Body of pancreas (tissue), 4 donors: Measurements from ENCODE around the gene RNU7-1.

Experiments
- POLR2A ChIP-seq, 3 donors: fragments of 450-650 bp; IDR thresholded peaks; one replicate each; pipeline ENCODE4 v1.6.1; 2016; ENCODE audit warnings: antibody characterized with exemption in 3 of 3, mild to moderate bottlenecking in 2 of 3
- TF ChIP-seq, protein P1 (sequence below), 7 experiments: fragments of 450-650 bp in 4 of 7; fragments of 200-600 bp in 3 of 7; sonication (generic) in 3 of 7; IDR thresholded peaks; one replicate each; pipeline ENCODE4 v1.5.1; 2016 to 2019; ENCODE audit warnings: antibody characterized with exemption in 7 of 7

- TF ChIP-seq, protein P1, sequence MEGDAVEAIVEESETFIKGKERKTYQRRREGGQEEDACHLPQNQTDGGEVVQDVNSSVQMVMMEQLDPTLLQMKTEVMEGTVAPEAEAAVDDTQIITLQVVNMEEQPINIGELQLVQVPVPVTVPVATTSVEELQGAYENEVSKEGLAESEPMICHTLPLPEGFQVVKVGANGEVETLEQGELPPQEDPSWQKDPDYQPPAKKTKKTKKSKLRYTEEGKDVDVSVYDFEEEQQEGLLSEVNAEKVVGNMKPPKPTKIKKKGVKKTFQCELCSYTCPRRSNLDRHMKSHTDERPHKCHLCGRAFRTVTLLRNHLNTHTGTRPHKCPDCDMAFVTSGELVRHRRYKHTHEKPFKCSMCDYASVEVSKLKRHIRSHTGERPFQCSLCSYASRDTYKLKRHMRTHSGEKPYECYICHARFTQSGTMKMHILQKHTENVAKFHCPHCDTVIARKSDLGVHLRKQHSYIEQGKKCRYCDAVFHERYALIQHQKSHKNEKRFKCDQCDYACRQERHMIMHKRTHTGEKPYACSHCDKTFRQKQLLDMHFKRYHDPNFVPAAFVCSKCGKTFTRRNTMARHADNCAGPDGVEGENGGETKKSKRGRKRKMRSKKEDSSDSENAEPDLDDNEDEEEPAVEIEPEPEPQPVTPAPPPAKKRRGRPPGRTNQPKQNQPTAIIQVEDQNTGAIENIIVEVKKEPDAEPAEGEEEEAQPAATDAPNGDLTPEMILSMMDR (IDR thresholded peaks at IDR 0.05): no peak
- TF ChIP-seq POLR2A (IDR thresholded peaks at IDR 0.05): no peak
These were observed 35.0 kb downstream of the RNU7-1 start for GRCh38 chr12:6978611-6979011.
